ENCODE measurements around the gene ENO2.
"Not testable (repeated sequence)": the region's sequence is repeated elsewhere in the genome, so short reads cannot be mapped to it uniquely, and the experiment has no call there.

DNA sequence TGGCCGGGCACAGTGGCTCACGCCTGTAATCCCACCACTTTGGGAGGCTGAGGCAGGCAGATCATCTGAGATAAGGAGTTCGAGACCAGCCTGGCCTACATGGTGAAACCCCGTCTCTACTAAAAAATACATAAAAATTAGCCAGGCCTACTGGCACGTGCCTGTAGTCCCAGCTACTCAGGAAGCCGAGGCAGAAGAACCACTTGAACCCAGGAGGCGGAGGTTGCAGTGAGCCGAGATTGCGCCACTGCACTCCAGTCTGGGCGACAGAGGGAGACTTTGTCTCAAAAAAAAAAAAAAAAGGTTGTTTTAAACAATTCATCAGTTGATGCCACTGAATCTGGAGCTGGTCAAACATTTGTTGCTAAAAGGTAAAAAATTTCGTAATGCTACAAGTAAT lies 34.6 kb upstream of the ENO2 start:
- TF ChIP-seq, protein P1, sequence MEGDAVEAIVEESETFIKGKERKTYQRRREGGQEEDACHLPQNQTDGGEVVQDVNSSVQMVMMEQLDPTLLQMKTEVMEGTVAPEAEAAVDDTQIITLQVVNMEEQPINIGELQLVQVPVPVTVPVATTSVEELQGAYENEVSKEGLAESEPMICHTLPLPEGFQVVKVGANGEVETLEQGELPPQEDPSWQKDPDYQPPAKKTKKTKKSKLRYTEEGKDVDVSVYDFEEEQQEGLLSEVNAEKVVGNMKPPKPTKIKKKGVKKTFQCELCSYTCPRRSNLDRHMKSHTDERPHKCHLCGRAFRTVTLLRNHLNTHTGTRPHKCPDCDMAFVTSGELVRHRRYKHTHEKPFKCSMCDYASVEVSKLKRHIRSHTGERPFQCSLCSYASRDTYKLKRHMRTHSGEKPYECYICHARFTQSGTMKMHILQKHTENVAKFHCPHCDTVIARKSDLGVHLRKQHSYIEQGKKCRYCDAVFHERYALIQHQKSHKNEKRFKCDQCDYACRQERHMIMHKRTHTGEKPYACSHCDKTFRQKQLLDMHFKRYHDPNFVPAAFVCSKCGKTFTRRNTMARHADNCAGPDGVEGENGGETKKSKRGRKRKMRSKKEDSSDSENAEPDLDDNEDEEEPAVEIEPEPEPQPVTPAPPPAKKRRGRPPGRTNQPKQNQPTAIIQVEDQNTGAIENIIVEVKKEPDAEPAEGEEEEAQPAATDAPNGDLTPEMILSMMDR (conservative IDR thresholded peaks at IDR 0.05; ENCODE audit: low read depth in 2 of 2), result not testable (repeated sequence)
- not testable (repeated sequence) for TF ChIP-seq ETS1 (IDR thresholded peaks at IDR 0.05)

Data from GM23338 (cell line).